Esophagus squamous epithelium (tissue), 5 donors: ENCODE measurements around the gene AGBL1. TPM values are rescaled to one million over a fixed set of nuclear protein-coding genes. Genes with fewer than 3 reads are reported as not detected.

Source experiments
- DNase-seq: peaks from one replicate; lab custom pipeline; 2025; lab: John Stamatoyannopoulos, UW
- H3K27ac ChIP-seq, 4 donors: fragments of 200-600 bp; sonication (generic); one replicate each; pipeline ENCODE4 v1.5.1; 2016 to 2019; ENCODE audit warnings: mild to moderate bottlenecking in 1 of 4
- H3K27me3 ChIP-seq, 4 donors: fragments of 200-600 bp; sonication (generic); 1 replicate in 3 of 4; 2 replicates in 1 of 4; pipeline versions ENCODE4 v1.5.1 to v1.6.0; 2017 to 2021; ENCODE audit warnings: antibody characterized with exemption in 1 of 4
- H3K36me3 ChIP-seq, 3 donors: fragments of 200-600 bp; sonication (generic); one replicate each; pipeline ENCODE4 v1.5.1; 2016 to 2019
- H3K4me1 ChIP-seq, 3 donors: fragments of 200-600 bp; sonication (generic); one replicate each; pipeline ENCODE4 v1.5.1; 2017 to 2019
- H3K4me3 ChIP-seq, 4 donors: fragments of 200-600 bp; sonication (generic); 1 replicate in 3 of 4; 2 replicates in 1 of 4; pipeline ENCODE4 v1.5.1; 2016 to 2019; ENCODE audit warnings: mild to moderate bottlenecking in 2 of 4, moderate library complexity in 1 of 4
- H3K9me3 ChIP-seq, 3 donors: fragments of 200-600 bp; sonication (generic); one replicate each; pipeline ENCODE4 v1.5.1; 2016 to 2019
- POLR2A ChIP-seq, 4 donors: fragments of 450-650 bp; IDR thresholded peaks; one replicate each; pipeline ENCODE4 v1.6.1; 2017; ENCODE audit warnings: antibody characterized with exemption in 4 of 4, mild to moderate bottlenecking in 4 of 4, moderate library complexity in 3 of 4
- WGBS, 2 donors: methylation state at CpG; one replicate each; pipeline ENCODE4 v1.1.5; 2018; 5-methylcytosine and 5-hydroxymethylcytosine counted together
- intact Hi-C: fragments of 100-400 bp; cut with DNase I; formaldehyde crosslinking; loops from one replicate; pipeline ENCODE4 v1.15.0; 2022
- total RNA-seq, 4 donors: library from RNA; depleted of rRNA; stranded (reverse); fragments of >200 nt; gene quantifications; one replicate each; pipeline ENCODE4 v1.1.0, GENCODE V29; 2016
- TF ChIP-seq, protein P1 (sequence below), 6 experiments: fragments of 450-650 bp in 4 of 6; fragments of 200-600 bp in 2 of 6; sonication (generic) in 2 of 6; IDR thresholded peaks; one replicate each; pipeline ENCODE4 v1.5.1; 2016 to 2019; ENCODE audit warnings: antibody characterized with exemption in 6 of 6, mild to moderate bottlenecking in 4 of 6, moderate library complexity in 4 of 6
- donor health status: DM: yes; HTN: yes; CAD: no.

AGBL1 gene
- total RNA-seq, 4 donors from 2014 or later: 0.11 to 0.21 (median 0.19) TPM; not detected in 1

DNA sequence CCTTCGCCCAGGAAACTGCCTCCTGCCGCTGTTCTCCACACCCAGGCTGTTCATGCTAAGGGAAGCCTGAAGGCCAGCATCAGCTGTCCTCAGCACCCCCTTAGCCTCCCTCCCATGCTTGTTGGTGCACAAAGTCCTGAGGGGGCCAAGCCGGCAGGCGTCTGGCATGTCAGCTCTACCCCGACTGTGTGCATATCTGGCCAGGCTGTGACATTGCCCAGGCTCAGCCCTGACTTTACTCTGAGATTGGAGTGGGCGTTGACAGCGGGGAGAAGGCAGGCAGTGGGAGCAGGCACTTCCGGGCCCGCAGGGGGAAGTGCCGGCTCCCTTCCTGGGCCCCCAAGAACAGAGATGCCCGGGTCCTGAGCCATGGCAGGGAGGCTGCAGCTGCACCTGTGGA is 492.2 kb downstream of the AGBL1 start:
- no peaks in the 10 kb centered on the region for H3K4me1 ChIP-seq
- intact Hi-C loops: no loop called here
- TF ChIP-seq POLR2A (IDR thresholded peaks at IDR 0.05): no peak
- TF ChIP-seq, protein P1, sequence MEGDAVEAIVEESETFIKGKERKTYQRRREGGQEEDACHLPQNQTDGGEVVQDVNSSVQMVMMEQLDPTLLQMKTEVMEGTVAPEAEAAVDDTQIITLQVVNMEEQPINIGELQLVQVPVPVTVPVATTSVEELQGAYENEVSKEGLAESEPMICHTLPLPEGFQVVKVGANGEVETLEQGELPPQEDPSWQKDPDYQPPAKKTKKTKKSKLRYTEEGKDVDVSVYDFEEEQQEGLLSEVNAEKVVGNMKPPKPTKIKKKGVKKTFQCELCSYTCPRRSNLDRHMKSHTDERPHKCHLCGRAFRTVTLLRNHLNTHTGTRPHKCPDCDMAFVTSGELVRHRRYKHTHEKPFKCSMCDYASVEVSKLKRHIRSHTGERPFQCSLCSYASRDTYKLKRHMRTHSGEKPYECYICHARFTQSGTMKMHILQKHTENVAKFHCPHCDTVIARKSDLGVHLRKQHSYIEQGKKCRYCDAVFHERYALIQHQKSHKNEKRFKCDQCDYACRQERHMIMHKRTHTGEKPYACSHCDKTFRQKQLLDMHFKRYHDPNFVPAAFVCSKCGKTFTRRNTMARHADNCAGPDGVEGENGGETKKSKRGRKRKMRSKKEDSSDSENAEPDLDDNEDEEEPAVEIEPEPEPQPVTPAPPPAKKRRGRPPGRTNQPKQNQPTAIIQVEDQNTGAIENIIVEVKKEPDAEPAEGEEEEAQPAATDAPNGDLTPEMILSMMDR (IDR thresholded peaks at IDR 0.05): no peak

DNA sequence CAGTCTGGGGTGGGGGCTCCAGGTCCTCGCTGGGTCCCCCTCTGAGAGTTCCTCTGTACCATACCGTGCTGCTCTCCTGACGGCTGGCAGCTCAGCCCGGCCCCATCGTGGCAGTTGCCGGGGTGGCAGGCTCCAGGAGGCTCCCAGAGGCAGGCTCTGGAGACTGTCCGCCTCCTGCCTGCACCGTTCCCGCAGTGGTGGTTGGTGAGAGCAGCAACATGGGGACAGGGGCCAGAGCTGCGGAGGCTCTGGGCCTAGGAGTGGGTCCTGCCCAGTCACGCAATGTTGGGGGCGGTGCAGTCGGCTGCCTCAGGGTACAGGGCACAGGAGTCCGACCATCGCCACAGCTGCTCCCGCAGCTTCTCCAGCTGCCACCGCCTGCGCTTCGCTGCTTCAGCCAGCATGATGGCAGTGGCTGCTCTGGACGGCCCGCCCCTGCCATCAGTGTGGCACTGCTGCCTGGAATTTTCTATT is 492.7 kb downstream of the AGBL1 start:
- no peak for TF ChIP-seq POLR2A (IDR thresholded peaks at IDR 0.05)
- TF ChIP-seq, protein P1 (IDR thresholded peaks at IDR 0.05): no peak
- no peak for DNase-seq
- 86 to 100% methylated on average over 1 to 8 of the region's 21 CpGs for WGBS, 2 donors
- H3K4me1 ChIP-seq: no peaks in the 10 kb centered on the region
- no peak overlapping the region for H3K27ac ChIP-seq
- no peaks in the 10 kb centered on the region for H3K27me3 ChIP-seq
- no peaks in the 10 kb centered on the region for H3K36me3 ChIP-seq
- intact Hi-C loops: no loop called here
- H3K4me3 ChIP-seq: no peak overlapping the region
- no peaks in the 10 kb centered on the region for H3K9me3 ChIP-seq

More for the DNA sequence above, 492.2 kb downstream of the AGBL1 start:
- H3K27me3 ChIP-seq: no peaks in the 10 kb centered on the region
- DNase-seq: no peak
- H3K9me3 ChIP-seq: no peaks in the 10 kb centered on the region
- WGBS, 2 donors: no CpG with 5 or more reads among the region's 11 CpGs
- H3K4me3 ChIP-seq: no peak overlapping the region
- H3K36me3 ChIP-seq: no peaks in the 10 kb centered on the region
- no peak overlapping the region for H3K27ac ChIP-seq

GRCh38 chr15:86573476-86573875 is 493.8 kb downstream of the AGBL1 start:
- no peaks in the 10 kb centered on the region for H3K27me3 ChIP-seq
- no peaks in the 10 kb centered on the region for H3K4me1 ChIP-seq
- H3K4me3 ChIP-seq: no peak overlapping the region
- no peak for TF ChIP-seq POLR2A (IDR thresholded peaks at IDR 0.05)
- TF ChIP-seq, protein P1 (IDR thresholded peaks at IDR 0.05): no peak
- WGBS, 2 donors: 64 to 73% methylated on average over 3 of the region's 3 CpGs
- no peaks in the 10 kb centered on the region for H3K9me3 ChIP-seq
- no peaks in the 10 kb centered on the region for H3K36me3 ChIP-seq
- intact Hi-C loops: no loop called here
- no peak overlapping the region for H3K27ac ChIP-seq
- no peak for DNase-seq

DNA sequence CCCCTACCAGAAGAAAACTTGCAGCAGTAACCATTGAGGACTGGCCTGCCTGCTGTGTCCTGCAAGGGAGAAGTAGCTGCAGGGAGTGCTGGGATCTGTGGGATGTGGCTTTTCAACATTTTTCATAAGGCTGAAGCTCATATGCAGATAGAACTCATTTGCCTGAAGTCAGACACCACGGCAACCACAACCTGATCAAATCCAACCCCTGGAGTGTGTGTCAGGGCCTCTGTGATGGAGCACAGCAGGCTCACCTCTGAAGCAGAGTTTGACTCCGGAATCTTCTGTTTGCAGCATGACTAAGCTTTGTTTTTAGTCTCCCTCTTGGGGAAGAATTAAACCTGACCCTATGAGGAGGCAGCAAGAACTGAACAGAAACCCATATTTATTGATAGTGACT is 508.7 kb downstream of the AGBL1 start:
- no peak overlapping the region for H3K27ac ChIP-seq
- intact Hi-C loops: no loop called here
- peaks cover 0 to 10% (median 0%) of the 10 kb centered on the region in 3 donors for H3K4me1 ChIP-seq
- no peak overlapping the region for H3K4me3 ChIP-seq
- WGBS, 2 donors: 47 to 56% methylated on average over 1 to 2 of the region's 2 CpGs
- no peaks in the 10 kb centered on the region for H3K36me3 ChIP-seq
- DNase-seq: no peak
- H3K9me3 ChIP-seq: no peaks in the 10 kb centered on the region
- TF ChIP-seq, protein P1 (IDR thresholded peaks at IDR 0.05): no peak
- no peak for TF ChIP-seq POLR2A (IDR thresholded peaks at IDR 0.05)
- no peaks in the 10 kb centered on the region for H3K27me3 ChIP-seq

DNA sequence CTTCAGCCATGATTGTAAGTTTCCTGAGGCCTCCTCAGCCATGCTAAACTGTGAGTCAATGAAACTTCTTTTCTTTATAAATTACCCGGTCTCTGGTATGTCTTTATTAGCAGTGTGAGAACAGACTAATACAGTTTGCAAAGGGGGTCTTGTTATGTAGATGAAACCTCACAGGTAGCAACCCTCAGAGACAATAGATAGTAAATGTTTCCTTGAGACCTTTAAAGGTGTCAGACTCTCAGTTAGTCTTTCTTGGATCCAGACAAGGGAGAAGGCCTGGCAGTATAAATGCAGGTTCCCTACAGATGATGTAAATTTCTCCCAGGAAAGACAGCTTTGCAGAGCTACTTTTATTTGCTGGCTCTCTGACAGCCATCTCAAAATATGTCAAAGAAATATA is 510.8 kb downstream of the AGBL1 start:
- intact Hi-C loops: no loop called here
- Histone ChIP-seq H3K27me3 (no peaks in the 10 kb centered on the region), H3K4me1 (peaks cover 0 to 10% (median 0%) of the 10 kb centered on the region in 3 donors), H3K27ac (no peak overlapping the region), H3K4me3 (no peak overlapping the region), H3K9me3 (no peaks in the 10 kb centered on the region), H3K36me3 (no peaks in the 10 kb centered on the region)
- 83 to 86% methylated on average over 1 of the region's 1 CpG for WGBS, 2 donors
- TF ChIP-seq, protein P1 (IDR thresholded peaks at IDR 0.05): no peak
- no peak for TF ChIP-seq POLR2A (IDR thresholded peaks at IDR 0.05)
- DNase-seq: no peak
